Activated CD8-positive, alpha-beta memory T cell treated with anti-CD3 and anti-CD28 coated beads for 48 hours (primary cell): ENCODE data around the gene NHS.

ENCODE experiments used
- DNase-seq, 3 experiments: peaks; one replicate each; pipeline ENCODE4 v3.0.0-alpha.2; 2020; ENCODE audit warnings: low read depth in 2 of 3, low spot score in 2 of 3

Gene NHS

DNA sequence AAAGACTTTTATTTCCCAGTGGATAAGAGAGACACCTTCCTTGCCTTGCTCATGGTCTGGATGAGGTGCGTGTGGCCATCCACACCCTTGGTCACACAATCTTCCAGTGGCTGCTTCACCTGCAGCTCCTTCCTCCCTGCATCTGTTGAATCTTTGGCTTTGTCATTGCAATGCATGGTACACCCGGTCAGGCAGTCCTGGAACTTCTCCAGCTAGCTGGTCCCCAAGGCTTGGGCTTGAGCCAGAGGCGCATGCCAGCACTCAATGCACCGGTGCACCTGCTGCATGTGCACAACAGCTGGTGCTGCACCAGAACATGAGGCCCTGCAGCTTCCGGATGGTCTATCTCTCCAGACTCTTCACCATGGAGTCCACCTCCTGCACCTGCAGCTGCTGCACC, 394.0 kb downstream of the NHS start:
- no peak for DNase-seq

DNA sequence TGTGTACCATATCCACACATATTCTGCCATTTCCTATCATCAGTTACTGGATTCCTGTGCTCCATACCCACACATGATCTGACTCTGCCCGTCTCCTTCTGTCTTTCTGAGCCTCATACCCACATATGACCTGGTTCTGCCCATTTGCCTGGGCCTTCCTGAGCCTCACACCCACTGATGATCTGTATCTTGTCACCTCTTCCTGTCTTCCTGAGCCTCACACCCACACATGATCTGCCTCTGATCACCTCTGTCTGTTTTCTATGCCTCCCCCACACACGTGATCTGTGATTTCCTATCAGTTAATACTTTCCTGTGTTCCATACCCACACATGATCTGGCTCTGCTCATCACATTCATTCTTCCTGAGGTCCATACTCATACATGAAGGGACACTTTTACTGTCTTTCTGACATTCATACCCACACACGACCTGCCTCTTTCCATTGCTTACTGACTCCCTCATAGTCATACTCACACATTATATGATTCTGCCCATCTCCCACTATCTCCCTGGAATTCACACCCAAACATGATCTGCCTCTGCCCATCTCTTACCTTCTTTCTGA, 394.8 kb downstream of the NHS start:
- DNase-seq, result no peak

DNA sequence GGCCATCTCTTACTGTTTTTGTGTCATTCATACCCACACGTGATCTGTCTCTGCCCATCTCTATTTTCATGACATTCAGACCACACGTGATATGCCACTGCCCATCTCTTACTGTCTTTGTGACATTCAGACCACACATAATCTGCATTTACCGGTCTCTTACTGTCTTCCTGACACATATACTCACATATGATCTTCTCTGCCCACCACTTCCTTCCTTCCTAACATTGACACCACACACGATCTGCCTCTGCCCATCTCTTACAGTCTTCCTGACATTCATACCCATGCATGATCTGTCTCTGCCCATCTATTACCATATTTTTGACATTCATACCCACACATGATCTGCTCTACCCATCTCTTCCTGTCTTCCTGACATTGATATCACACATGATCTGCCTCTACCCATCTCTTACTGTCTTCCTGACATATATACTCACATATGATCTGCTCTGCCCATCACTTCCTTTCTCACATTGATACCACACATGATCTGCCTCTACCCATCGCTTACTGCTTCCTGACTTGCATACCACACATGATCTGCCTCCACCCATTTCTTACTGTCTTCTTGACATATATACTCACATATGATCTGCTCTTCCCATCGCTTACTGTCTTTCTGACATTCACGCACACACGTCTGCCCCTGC, 398.3 kb downstream of the NHS start:
- no peak for DNase-seq

DNA sequence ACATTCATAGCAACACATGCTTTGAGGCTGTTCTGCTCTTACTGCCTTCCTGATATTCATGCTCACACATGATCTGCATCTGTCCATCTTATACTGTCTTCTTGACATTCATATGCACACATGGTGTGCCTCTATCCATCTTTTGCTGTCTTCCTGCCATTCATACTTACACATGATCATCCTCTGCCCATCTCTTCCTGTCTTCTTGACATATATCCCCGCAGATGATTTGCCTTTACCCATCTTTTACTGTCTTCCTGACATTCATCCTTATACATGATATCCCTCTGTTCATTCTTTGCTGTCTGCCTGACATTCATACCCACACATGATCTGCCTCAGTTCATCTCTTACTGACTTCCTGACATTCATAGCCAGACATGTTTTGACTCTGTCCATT, 399.1 kb downstream of the NHS start:
- DNase-seq, result no peak

DNA sequence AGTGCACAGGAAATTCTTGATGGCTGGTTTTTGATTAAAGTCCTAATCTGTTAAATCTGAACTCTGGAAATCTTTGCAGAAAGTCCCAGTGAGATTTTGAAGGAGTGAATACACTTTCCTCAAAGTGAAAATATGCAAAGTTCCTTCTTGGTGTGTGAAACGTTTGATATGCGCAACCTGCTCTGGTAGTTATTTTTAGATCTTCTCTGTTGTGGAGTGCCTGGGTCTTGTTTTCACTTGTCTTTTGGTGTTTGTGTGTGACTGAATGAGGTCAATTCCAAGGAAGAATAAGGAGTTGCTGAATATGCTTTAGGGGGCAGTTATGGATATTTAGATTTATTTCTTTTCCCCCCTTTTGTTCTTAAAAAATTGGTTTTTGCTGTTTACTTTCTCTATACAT, 404.0 kb downstream of the NHS start:
- DNase-seq, result no peak

DNA sequence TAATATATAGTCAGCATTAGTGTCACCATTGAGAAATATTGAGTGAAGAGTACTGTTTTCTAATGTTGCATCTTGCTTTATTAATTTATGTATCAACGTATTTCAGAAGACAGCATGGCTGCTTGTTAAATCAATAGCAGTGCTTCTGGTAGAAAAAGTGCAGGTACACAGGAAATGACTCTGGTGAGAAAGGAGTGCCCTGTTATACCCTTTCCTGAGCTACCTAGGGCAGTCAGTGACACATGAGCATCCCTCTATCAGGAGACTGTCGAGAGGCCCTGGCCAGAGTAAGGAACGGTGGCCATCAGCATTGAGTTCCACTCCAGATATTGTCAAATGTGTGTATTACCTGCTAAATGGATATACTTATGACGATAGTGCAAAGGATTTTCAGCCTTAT, 404.4 kb downstream of the NHS start:
- no peak for DNase-seq
